NCI-H1417 (cell line): Measurements from ENCODE around the gene GLIPR1L1.
A peak's percentile ranks its signal among the peaks of the same experiment; 100 is the strongest.

Source experiments
- DNase-seq, 3 experiments: peaks; one replicate each; lab custom pipeline; 2025; lab: John Stamatoyannopoulos, UW

The GLIPR1L1 gene

DNA sequence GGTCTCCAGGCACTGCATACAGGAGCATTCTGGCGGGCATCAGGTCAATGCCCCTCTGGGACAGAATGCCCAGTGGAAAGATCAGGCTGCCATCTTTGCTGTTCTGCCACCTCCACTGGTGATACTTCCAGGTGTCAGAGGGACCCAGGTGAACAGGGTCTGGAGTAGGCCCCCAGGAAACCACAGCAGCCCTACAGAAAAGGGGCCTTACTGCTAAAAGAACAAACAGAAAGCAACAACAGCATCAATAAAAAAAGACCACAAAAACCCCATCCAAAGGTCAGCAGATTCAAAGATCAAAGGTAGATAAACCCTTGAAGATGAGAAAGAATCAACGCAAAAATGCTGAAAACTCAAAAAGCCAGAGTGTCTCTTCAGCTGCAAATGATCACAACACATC, 15.9 kb downstream of the GLIPR1L1 start:
- DNase-seq = no peak

DNA sequence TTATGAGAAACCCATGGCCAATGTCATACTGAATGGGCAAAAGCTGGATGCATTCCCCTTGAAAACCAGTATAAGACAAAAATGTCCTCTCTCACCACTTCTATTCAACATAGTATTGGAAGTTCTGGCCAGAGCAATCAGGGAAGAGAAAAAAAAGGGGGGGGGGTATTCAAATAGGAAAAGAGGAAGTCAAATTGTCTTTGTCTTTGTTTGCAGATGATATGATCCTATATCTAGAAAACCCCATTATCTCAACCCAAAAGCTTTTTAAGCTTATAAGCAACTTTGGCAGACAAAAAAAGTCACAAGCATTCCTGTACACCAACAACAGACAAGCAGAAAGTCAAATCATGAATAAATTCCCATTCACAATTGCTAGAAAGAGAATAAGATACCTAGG, 19.5 kb downstream of the GLIPR1L1 start:
- no peak for DNase-seq

DNA sequence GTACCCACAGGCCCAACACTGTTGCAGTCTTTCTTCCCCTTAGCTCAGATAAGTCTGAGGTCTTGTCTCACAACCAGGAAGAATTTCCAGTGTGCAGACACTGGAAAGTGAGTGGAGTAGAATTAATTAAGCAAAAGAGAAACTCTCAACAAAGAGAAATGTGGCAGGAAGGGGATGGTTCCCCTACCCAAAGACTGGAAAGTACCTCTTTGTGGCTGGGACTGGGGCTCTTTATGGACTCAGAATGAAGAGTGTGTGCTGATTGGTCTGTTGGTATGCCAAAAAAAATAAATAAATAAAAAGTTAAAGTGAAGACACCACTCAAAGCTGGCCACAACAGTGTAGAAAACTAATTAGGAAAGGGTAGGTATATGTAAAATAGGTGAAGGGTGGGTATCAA, 26.4 kb downstream of the GLIPR1L1 start:
- no peak for DNase-seq

DNA sequence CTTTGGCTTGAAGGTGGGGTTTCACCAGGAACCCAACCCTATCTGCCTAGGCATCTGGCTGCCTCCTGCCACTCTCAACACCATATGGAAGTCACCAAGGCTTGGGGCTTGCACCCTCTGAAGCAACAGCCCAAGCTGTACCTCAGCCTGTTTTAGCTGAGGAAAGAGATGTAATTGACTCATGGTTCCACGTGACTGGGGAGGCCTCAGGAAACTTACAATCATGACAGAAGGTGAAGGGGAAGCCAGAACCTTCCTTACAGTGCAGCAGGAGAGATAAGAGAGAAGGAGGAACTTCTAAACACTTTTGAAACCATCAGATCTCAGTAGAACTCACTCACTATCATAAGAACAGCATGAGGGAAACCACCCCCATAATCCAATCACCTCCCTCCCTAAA, 26.9 kb downstream of the GLIPR1L1 start:
- DNase-seq = no peak

DNA sequence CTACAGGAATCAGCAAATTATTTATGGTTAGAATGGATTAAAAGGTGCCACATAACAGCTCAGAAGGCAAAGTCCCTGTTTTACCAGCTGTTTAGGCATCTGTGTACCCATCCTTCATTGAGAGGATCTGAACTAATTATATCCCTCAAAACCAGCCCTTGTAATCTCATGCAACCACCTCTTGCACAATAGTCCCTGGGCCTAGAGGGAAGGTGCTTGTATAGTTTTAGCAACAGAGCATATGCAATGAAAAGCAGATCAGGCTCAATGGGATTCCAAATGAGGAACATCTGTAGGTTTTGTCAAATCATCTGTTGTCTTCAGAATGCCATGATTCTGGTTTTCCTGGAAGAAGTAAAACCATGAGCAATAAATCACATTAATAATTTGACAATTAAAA, 30.4 kb downstream of the GLIPR1L1 start:
- peak in 2 of 3 experiments; percentile 23 to 59 for DNase-seq

DNA sequence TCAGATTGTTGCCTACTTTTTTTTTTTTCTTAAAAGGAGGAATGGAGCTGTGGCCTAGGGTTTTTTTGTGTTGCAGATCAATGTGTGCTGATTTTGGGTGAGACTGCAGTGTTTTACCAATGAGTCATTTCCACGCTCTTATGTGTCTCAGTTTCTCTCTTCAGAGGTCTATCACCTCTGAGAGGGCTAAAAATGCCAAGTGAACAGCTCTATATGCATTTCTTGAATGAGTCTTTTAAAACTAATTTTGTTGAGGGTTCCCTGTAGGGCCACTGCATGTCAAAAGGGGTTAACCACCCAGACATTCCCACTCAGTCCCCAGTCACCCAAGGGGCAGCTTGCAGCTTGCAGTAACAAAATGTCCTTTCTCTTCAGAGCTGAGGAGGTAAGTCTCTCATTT, 32.2 kb downstream of the GLIPR1L1 start:
- no peak for DNase-seq

DNA sequence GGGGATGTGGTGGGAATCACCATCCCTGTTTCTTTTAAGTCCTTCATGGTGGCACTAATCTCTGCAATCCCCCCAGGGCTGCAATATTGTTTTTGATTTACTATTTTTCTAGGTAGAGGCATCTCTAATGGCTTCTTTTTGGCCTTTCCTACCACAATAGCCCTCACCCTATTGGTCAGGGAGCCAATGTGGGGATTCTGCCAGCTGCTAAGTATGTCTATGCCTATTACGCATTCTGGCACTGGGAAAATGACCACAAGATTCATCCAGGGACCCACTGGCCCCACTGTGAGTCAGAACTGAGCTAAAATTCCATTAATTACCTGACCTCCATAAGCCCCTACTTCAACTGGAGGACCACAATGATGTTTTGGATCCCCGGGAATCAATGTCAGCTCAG, 40.5 kb downstream of the GLIPR1L1 start:
- DNase-seq = no peak

DNA sequence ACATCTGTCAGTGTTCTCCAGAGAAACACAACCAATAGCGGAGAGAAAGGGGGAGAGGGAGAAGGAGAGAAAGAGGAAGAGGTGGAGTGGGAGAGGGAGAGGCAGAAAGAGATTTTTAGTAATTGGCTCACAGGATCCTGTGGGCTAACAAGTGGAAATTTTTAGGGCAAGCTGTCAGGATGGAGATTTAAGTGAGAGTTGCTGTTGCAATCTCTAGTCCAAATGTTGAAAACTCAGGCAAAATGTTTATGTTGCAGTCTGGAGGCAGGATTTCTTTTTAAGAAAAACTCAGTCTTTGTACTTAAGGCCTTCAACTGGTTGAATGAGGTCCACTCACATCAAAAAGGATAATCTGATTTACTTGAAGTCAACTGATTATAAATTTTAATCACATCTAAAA, 43.9 kb downstream of the GLIPR1L1 start:
- DNase-seq = no peak

DNA sequence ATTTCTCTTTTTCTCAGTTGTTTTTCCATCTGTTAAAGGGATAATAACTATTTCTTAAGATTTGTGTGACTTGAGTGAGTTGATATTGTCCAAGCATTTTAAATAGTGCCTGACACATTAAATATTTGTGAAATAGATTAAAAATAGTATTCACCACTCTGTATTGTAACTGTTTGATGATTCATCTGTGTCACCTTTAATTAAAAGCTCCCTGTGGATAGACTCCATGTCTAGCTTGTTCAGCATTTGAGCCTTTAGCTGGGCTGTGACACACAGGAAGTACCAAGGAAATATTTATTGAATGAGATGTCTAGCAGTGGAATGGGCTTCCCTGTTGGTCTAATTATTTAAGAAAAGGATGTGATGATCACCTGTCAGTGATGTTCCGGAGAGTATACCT, 54.6 kb downstream of the GLIPR1L1 start:
- peak in 2 of 3 experiments; percentile 63 to 91 for DNase-seq

DNA sequence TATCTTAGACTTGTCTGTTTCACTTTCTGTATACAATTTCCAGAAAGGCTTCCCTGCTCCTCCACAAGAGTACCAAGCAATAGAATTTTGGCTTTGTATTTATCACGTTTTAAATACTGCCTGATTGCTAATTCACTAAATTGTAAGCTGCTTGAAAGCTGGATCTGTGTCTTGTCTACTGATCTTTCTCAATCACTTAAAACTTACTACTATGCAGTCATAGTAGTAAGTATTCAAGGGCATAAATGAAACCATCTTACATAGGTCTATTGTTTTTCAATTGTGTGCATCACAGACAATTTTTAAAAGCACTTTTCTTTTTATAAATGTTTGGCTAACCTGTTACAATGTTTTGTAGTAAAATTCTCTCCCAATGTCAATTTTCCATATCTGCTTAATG, 55.2 kb downstream of the GLIPR1L1 start:
- peak in 2 of 3 experiments; percentile 32 to 74 for DNase-seq

DNA sequence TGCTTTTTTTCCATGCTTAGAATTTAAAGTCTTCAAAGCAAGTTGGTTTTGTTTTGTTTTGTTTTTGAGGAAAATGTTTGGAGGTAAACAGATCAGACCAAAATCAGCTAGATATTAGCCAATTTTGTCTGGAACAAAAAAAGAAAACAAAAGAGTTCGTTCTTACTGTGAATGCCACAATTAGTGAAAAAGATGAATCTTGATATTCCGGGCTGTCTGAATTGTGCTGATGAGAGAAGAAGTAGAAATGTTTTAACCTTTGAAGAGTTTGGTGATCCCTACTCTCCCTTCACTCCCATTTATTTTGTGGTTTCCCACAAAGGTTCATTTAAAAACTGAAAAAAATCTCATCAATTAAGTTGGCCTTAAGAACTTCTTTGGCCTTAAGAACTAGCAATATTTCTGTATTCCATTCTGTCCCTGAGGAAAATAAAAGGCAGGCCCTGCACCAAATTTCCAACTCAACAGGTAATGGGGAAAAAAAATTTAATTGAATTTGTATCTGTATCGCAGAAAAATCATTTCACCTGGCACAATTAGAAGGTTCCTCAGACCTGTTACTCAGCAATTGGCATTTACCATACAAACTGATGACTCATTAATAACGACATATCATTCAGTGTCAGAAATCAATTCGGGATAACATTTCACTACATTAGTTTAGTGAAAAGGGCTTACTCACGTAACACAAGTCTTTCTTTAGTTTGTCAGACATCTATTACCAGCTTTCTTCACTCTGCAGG, 55.9 kb downstream of the GLIPR1L1 start:
- DNase-seq = no peak

DNA sequence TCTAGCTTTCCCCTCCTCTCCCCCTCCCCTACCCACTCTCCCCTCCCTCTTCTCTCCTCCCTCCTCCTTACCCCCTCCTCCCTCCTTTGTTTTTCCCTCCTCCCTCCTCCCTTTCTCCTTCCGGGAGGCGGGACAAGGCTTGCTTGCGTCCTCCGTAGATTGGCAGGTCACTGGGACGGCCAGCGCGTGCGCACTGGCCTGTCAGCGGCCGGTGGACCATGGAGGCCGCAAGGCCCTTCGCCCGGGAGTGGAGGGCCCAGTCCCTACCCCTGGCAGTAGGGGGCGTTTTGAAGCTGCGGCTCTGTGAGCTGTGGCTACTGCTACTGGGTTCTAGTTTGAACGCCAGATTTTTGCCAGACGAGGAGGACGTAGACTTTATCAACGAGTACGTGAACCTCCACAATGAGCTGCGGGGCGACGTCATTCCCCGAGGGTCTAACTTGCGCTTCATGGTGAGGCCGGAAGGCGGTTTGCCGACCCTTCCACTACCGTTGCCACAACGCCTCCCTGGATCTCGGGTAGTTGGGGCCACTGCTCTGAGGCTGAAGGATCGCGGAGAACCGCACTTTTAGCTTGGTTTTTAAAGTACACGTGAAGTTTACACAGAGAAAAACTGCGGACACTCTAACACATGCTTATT, 56.5 kb downstream of the GLIPR1L1 start, which contains the start of gene GLIPR1L2:
Gene GLIPR1L2, plus strand, starts transcription at position 191 of the 640 bp plus-strand sequence. Its CDS starts 28 bp downstream, at position 219.
- peak; percentile 89 to 100 (median 100) for DNase-seq

DNA sequence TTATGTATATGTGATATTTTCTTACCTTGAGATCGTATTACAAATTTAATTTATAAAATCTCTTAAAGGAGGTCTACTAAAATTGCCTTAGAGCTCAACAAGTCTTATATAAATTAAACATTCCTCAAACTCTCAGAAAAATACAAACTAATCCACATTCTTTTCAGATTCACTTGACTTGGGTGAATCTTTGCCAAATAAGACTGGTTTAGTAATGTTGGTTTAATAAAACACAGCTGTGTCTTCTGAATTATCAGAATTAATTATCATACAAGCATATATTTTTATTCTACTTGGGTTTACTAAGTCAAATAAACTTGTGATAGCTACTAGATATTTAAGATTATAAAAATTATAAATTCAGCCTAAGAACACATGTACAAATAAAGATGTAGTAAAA, 69.8 kb downstream of the GLIPR1L1 start:
- DNase-seq = no peak

DNA sequence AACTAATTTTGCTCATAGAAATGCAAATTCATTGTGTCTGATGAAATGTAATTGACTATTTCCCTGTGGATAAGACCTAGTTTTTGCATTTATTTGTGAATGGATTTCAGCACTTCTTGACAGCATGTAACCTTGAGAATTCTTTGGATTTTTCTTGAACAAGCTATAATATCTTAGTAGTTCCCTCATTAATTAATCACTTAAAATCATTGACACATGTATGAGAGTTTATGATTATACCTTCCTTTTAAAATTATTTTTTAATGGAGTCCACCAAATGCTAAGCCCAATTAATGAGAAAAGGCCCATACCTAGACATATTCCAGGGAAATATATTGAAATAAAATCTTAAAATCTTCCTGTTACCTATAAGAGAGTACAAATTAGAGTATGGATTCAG, 73.2 kb downstream of the GLIPR1L1 start:
- no peak for DNase-seq

DNA sequence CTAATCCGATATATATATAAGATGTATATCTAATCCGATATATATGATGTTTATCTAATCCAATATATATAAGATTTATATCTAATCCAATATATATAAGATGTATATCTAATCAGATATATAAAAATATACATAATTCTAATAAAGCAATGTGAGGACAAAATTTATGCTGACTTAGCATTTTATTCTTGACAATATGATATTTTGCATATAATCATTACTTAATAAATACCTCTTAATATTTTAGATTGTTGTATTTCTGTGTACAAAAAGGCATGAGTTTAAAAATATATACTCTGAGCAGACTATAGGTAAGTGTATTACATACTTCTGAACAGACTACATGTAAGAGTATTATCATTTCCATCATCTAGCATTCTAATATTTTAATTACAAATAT, 75.4 kb downstream of the GLIPR1L1 start:
- DNase-seq = no peak

DNA sequence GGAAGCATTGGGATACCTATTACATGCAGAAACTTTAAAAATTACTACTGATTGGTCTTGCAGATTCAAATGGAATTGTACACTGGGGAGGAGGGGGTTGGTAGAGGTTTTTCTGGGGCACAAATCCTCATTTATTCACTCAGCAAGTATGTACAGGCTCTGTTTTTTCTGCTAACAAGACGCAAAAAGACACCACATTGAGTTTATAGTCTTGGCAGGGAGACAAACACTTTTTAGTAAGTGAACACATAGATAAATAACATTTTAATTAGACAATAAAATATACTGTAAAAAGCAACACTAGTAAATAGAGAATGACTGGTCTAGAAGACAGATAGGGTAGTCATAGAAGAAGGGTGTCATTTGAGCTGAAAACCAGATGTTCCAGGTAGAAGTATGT, 80.2 kb downstream of the GLIPR1L1 start:
- no peak for DNase-seq

DNA sequence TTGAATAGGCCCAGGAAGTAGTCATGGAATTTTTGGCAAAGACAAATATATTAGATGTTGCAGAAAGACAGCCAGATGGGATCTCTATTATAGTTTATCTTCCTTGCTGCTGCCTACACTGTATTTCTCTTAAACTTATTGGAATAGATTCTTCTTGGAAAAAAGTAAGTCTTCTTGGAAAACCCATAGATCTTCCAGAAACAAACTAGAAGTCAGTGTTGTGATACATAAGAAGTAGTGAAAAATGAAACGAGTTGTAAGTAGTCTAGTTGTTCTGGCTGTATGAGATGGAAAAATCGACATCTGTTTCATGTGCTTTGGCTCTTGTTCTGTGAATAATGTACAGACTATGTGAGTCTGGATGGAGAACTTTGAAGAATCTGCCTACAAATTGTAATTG, 85.4 kb downstream of the GLIPR1L1 start:
- DNase-seq = no peak
